HepG2 (cell line): ENCODE measurements around the gene P4HB. TPM values are rescaled to one million over a fixed set of nuclear protein-coding genes. Genes with fewer than 3 reads are reported as not detected.
A peak's percentile ranks its signal among the peaks of the same experiment; 100 is the strongest.

Source experiments
- BATF2 ChIP-seq: sonication (generic); formaldehyde crosslinking; IDR thresholded peaks from 2 replicates; pipeline ENCODE4 v1.8.0; 2022; ENCODE audit warnings: mild to moderate bottlenecking, missing genetic modification reagents, moderate library complexity
- CC2D1A ChIP-seq: sonication (generic); formaldehyde crosslinking; IDR thresholded peaks from 2 replicates; pipeline ENCODE4 v1.8.1; 2023; ENCODE audit warnings: mild to moderate bottlenecking, missing genetic modification reagents
- FOSL2 ChIP-seq: sonication (generic); formaldehyde crosslinking; IDR thresholded peaks from 2 replicates; pipeline ENCODE4 v1.4.0; 2020; ENCODE audit warnings: missing genetic modification reagents
- FOXA1 ChIP-seq, 2 experiments: fragments of 450-650 bp in 1 of 2; sonication (generic) in 1 of 2; formaldehyde crosslinking in 1 of 2; IDR thresholded peaks; 2 replicates each; pipeline versions ENCODE4 v1.4.0 to v1.6.1; 2016 to 2020; ENCODE audit warnings: missing genetic modification reagents in 1 of 2
- GPN1 ChIP-seq: sonication (generic); formaldehyde crosslinking; IDR thresholded peaks from 2 replicates; pipeline ENCODE4 v1.5.1; 2020; ENCODE audit warnings: missing genetic modification reagents, borderline replicate concordance
- MAFF ChIP-seq: IDR thresholded peaks from 2 replicates; pipeline ENCODE4 v1.6.1; 2011; ENCODE audit warnings: low read depth, low read length, improper control_type of control experiment
- MNT ChIP-seq: fragments of 450-650 bp; IDR thresholded peaks from 2 replicates; pipeline ENCODE4 v1.6.1; 2016
- NBN ChIP-seq: fragments of 450-650 bp; conservative IDR thresholded peaks from 2 replicates; pipeline ENCODE4 v1.6.1; 2017
- NCOA1 ChIP-seq: sonication (generic); formaldehyde crosslinking; IDR thresholded peaks from 2 replicates; pipeline ENCODE4 v1.9.0; 2021; ENCODE audit warnings: missing genetic modification reagents
- NFATC3 ChIP-seq: sonication (generic); formaldehyde crosslinking; IDR thresholded peaks from 2 replicates; pipeline ENCODE4 v1.5.1; 2020; ENCODE audit warnings: mild to moderate bottlenecking, missing genetic modification reagents
- PBX2 ChIP-seq: IDR thresholded peaks from 2 replicates; pipeline ENCODE4 v1.6.1; 2016; ENCODE audit warnings: control low read depth
- RNF2 ChIP-seq: fragments of 450-650 bp; conservative IDR thresholded peaks from 2 replicates; pipeline ENCODE4 v1.6.1; 2016; ENCODE audit warnings: low read depth
- SMARCC2 ChIP-seq: fragments of 450-650 bp; IDR thresholded peaks from 2 replicates; pipeline ENCODE4 v1.6.1; 2017; ENCODE audit warnings: antibody characterized with exemption, mild to moderate bottlenecking
- YEATS2 ChIP-seq: sonication (generic); formaldehyde crosslinking; IDR thresholded peaks from 2 replicates; pipeline ENCODE4 v1.4.0; 2020; ENCODE audit warnings: missing genetic modification reagents, borderline replicate concordance
- ZMYM3 ChIP-seq: sonication (generic); formaldehyde crosslinking; IDR thresholded peaks from 2 replicates; pipeline ENCODE4 v1.5.1; 2020; ENCODE audit warnings: mild to moderate bottlenecking, missing genetic modification reagents
- ZNF205 ChIP-seq: IDR thresholded peaks from 2 replicates; pipeline ENCODE4 v1.6.1; 2018; ENCODE audit warnings: missing biosample characterization, missing genetic modification reagents
- ZNF274 ChIP-seq: sonication (generic); formaldehyde crosslinking; IDR thresholded peaks from 2 replicates; pipeline ENCODE4 v1.5.1; 2020; ENCODE audit warnings: mild to moderate bottlenecking, missing genetic modification reagents
- ZNF367 ChIP-seq: sonication (generic); formaldehyde crosslinking; IDR thresholded peaks from 2 replicates; pipeline ENCODE4 v1.4.0; 2020; ENCODE audit warnings: missing genetic modification reagents, borderline replicate concordance
- ZNF430 ChIP-seq: sonication (generic); formaldehyde crosslinking; IDR thresholded peaks from 2 replicates; pipeline ENCODE4 v1.9.0; 2021; ENCODE audit warnings: mild to moderate bottlenecking, missing genetic modification reagents
- ZNF496 ChIP-seq: sonication (generic); formaldehyde crosslinking; IDR thresholded peaks from 2 replicates; pipeline ENCODE4 v1.8.1; 2023; ENCODE audit warnings: mild to moderate bottlenecking, moderate library complexity, missing genetic modification reagents; ENCODE audit not compliant: insufficient replicate concordance
- ZNF543 ChIP-seq: sonication (generic); formaldehyde crosslinking; IDR thresholded peaks from 2 replicates; pipeline ENCODE4 v1.4.0; 2020; ENCODE audit warnings: mild to moderate bottlenecking, missing genetic modification reagents
- ZNF790 ChIP-seq: sonication (generic); formaldehyde crosslinking; IDR thresholded peaks from 2 replicates; pipeline ENCODE4 v1.8.0; 2022; ENCODE audit warnings: missing genetic modification reagents, mild to moderate bottlenecking, borderline replicate concordance
- polyA plus RNA-seq, 8 experiments: library from polyadenylated mRNA; depleted of rRNA in 3 of 8; stranded (reverse) in 7 of 8; unstranded in 1 of 8; fragments of >200 nt; fragmentation: Illumina TruSeq in 4 of 8; extraction: Trizol in 4 of 8; gene quantifications; 2 replicates each; pipeline versions ENCODE4 v1.2.1 to v1.2.3, GENCODE V29; 2011 to 2016; ENCODE audit warnings: low read depth in 4 of 8, missing spikeins in 1 of 8, mixed read lengths in 1 of 8; ENCODE audit not compliant: insufficient read depth in 1 of 8
- total RNA-seq, 5 experiments: library from RNA; depleted of rRNA; stranded (reverse); fragments of >200 nt; fragmentation: Illumina TruSeq; extraction: Trizol; gene quantifications; 2 replicates each; pipeline ENCODE4 v1.2.3, GENCODE V29; 2016; ENCODE audit warnings: low read depth in 1 of 5
- TF ChIP-seq, protein P1 (sequence below): sonication (generic); formaldehyde crosslinking; IDR thresholded peaks from 2 replicates; pipeline ENCODE4 v1.8.0; 2022; ENCODE audit warnings: mild to moderate bottlenecking, missing genetic modification reagents; ENCODE audit not compliant: insufficient replicate concordance
- TF ChIP-seq, protein P2 (sequence below): sonication (generic); formaldehyde crosslinking; IDR thresholded peaks from 2 replicates; pipeline ENCODE4 v1.4.0; 2020; ENCODE audit warnings: missing genetic modification reagents

The P4HB gene
- total and polyA plus RNA-seq, 2 of the 13 experiments (the other 11 are each of a cell fraction or from before 2014, with no cell fraction given), result 185 to 782 TPM

DNA sequence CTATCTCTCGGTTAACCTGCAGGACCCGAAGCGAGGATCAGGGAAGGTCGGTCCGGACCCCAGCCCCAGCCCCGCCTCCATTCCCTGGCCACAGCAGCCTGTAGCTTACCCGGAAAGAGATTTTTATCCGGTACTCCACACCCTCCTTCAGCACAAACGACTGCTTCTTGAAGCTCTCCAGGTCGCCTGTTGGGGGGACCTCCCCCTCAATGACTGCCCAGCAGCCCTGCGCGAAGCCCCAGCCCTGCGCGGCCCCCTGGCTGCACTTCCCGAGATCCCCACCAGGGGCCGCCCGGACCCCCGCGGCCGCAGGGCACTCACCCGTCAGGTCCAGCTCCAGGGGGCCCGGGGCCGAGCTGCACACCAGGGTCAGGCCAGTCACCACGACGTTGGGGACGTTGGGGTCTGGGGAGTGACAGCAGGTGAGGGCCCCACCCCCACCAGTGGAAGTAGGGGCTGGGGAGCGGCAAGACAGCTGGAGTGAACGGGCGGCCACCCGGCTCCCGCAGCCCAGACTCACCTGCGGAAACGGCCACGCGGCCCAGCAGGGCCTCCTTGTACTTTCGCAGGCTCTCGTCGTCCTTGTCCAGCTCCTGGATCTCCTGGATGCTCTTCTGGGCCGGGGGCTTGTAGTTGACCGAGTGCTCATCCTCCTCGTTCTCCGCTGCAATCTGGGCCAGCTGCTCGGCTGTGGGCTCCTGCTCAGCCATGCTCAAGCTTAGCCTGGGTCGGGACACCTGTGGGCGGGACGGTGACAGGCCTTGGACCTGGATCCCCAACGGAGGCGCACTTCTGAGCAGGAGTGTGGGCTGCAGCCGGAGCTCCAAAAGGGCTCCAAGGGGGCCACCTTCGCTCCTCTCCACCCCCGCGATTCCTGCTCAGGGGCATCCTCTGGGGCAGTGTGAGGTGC, 9.1 kb upstream of the P4HB start (continued):
- TF ChIP-seq NCOA1 (CRISPR knock-in tag) (no peak), ZNF274 (peak; percentile 66; the same call in 1 of the 2 replicates), BATF2 (CRISPR knock-in tag) (peak; percentile 85), RNF2 (no peak), PBX2 (CRISPR knock-in tag) (no peak), SMARCC2 (no peak), ZNF367 (CRISPR knock-in tag) (no peak), GPN1 (CRISPR knock-in tag) (no peak), CC2D1A (CRISPR knock-in tag) (no peak), ZNF790 (no peak), MAFF (no peak), ZNF205 (no peak; the same call in 1 of the 2 replicates), ZNF430 (CRISPR knock-in tag) (peak; percentile 43; the same call in 1 of the 2 replicates), NFATC3 (CRISPR knock-in tag) (no peak), FOXA1 (IDR thresholded peaks at IDR 0.05) (no peak), FOXA1 (CRISPR knock-in tag; IDR thresholded peaks at IDR 0.05) (no peak), ZNF496 (CRISPR knock-in tag) (no peak), MNT (no peak), ZNF543 (CRISPR knock-in tag) (no peak; the same call in 1 of the 2 replicates), YEATS2 (CRISPR knock-in tag) (no peak), NBN (no peak), FOSL2 (CRISPR knock-in tag) (no peak; the same call in 1 of the 2 replicates), ZMYM3 (CRISPR knock-in tag) (no peak)
- TF ChIP-seq, protein P1, sequence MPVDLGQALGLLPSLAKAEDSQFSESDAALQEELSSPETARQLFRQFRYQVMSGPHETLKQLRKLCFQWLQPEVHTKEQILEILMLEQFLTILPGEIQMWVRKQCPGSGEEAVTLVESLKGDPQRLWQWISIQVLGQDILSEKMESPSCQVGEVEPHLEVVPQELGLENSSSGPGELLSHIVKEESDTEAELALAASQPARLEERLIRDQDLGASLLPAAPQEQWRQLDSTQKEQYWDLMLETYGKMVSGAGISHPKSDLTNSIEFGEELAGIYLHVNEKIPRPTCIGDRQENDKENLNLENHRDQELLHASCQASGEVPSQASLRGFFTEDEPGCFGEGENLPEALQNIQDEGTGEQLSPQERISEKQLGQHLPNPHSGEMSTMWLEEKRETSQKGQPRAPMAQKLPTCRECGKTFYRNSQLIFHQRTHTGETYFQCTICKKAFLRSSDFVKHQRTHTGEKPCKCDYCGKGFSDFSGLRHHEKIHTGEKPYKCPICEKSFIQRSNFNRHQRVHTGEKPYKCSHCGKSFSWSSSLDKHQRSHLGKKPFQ (CRISPR knock-in tag), result no peak
- TF ChIP-seq, protein P2, sequence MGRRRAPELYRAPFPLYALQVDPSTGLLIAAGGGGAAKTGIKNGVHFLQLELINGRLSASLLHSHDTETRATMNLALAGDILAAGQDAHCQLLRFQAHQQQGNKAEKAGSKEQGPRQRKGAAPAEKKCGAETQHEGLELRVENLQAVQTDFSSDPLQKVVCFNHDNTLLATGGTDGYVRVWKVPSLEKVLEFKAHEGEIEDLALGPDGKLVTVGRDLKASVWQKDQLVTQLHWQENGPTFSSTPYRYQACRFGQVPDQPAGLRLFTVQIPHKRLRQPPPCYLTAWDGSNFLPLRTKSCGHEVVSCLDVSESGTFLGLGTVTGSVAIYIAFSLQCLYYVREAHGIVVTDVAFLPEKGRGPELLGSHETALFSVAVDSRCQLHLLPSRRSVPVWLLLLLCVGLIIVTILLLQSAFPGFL, result peak; percentile 87; the same call in 1 of the 2 replicates
